Tibial nerve (tissue), 4 donors: ENCODE data around the gene STRN3. TPM values are rescaled to one million over a fixed set of nuclear protein-coding genes. Genes with fewer than 3 reads are reported as not detected.

ENCODE experiments used
- DNase-seq, 2 donors: peaks; one replicate each; pipeline ENCODE4 v3.0.0-alpha.2; 2019; ENCODE audit warnings: low spot score in 2 of 2
- H3K27ac ChIP-seq, 4 donors: fragments of 200-600 bp; sonication (generic) in 3 of 4; one replicate each; pipeline ENCODE4 v1.5.1; 2017 to 2019; ENCODE audit warnings: mild to moderate bottlenecking in 1 of 4
- H3K27me3 ChIP-seq, 2 donors: fragments of 200-600 bp; sonication (generic) in 1 of 2; one replicate each; pipeline versions ENCODE4 v1.5.1 to v1.6.0; 2017 to 2019
- H3K36me3 ChIP-seq, 3 donors: fragments of 200-600 bp; sonication (generic); one replicate each; pipeline ENCODE4 v1.5.1; 2018 to 2019
- H3K4me1 ChIP-seq, 4 donors: fragments of 200-600 bp; sonication (generic) in 3 of 4; one replicate each; pipeline ENCODE4 v1.5.1; 2017 to 2019
- H3K4me3 ChIP-seq, 4 donors: fragments of 200-600 bp; sonication (generic) in 3 of 4; one replicate each; pipeline ENCODE4 v1.5.1; 2017 to 2019; ENCODE audit warnings: mild to moderate bottlenecking in 1 of 4, moderate library complexity in 1 of 4
- H3K9me3 ChIP-seq, 4 donors: fragments of 200-600 bp; sonication (generic) in 3 of 4; one replicate each; pipeline ENCODE4 v1.5.1; 2017 to 2019
- EP300 ChIP-seq, 2 donors: sonication (generic); formaldehyde crosslinking; IDR thresholded peaks; one replicate each; pipeline ENCODE4 v1.6.1; 2017; ENCODE audit warnings: antibody characterized with exemption in 2 of 2, mild to moderate bottlenecking in 1 of 2
- POLR2A ChIP-seq, 2 donors: fragments of 450-650 bp; IDR thresholded peaks; one replicate each; pipeline ENCODE4 v1.6.1; 2017; ENCODE audit warnings: antibody characterized with exemption in 2 of 2, mild to moderate bottlenecking in 2 of 2, moderate library complexity in 2 of 2
- WGBS, 2 donors: methylation state at CpG; one replicate each; pipeline ENCODE4 v1.1.5; 2018; 5-methylcytosine and 5-hydroxymethylcytosine counted together
- total RNA-seq, 4 donors: library from RNA; depleted of rRNA; stranded (reverse); fragments of >200 nt; gene quantifications; one replicate each; pipeline ENCODE4 v1.1.0, GENCODE V29; 2016
- TF ChIP-seq, protein P1 (sequence below), 5 experiments: fragments of 200-600 bp in 3 of 5; fragments of 450-650 bp in 2 of 5; sonication (generic) in 3 of 5; IDR thresholded peaks; one replicate each; pipeline ENCODE4 v1.5.1; 2016 to 2019; ENCODE audit warnings: antibody characterized with exemption in 5 of 5, mild to moderate bottlenecking in 3 of 5, moderate library complexity in 2 of 5

STRN3 gene
- total RNA-seq, 4 donors from 2014 or later, result 33.5 to 68.8 (median 57.0) TPM

DNA sequence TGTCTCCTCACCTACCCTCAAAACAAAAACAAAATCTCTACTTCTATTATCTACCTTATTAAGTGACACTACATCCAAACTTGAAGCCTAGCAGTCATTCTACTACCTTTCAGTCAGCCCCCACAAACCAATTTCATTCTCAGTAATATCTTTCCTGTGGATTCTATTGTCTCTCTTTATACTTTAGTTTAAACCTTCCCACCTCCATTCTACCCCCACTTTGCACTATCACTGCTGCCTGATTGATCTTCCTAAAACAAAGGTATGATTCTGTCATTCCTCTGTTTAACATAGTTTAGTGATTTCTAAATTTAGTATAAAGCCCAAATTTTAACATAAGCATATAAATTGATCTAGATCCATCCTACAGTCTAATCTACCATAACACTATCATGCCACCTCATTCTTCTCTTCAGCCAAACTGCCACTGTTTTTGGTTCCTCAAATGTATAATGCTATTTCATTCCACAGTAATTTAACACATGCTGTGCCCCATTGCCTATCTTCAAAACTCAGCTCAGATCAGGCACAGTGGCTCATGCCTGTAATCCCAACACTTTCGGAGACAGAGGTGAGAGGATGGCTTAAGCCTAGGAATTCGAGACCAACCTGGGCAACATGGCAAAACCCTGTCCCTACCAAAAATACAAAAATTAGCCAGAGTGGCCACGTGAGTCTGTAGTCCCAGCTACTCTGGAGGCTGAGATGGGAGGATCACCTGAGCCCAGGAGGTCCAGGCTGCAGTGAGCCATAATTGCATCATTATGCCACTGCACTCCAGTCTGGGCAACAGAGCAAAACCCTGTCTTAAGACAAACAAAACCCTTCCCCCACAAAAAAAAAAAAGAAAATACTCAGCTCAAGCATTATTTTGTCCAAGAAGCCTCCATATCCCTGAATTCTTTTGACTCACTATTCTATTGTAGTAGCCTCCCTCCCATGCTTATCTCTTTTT is 3.1 kb upstream of the STRN3 start:
- Histone ChIP-seq H3K4me1 (peaks cover 0 to 22% (median 6%) of the 10 kb centered on the region in 4 donors), H3K4me3 (no peak overlapping the region), H3K27me3 (no peaks in the 10 kb centered on the region), H3K9me3 (no peaks in the 10 kb centered on the region), H3K36me3 (no peaks in the 10 kb centered on the region), H3K27ac (no peak overlapping the region)
- no peak for DNase-seq
- TF ChIP-seq, protein P1, sequence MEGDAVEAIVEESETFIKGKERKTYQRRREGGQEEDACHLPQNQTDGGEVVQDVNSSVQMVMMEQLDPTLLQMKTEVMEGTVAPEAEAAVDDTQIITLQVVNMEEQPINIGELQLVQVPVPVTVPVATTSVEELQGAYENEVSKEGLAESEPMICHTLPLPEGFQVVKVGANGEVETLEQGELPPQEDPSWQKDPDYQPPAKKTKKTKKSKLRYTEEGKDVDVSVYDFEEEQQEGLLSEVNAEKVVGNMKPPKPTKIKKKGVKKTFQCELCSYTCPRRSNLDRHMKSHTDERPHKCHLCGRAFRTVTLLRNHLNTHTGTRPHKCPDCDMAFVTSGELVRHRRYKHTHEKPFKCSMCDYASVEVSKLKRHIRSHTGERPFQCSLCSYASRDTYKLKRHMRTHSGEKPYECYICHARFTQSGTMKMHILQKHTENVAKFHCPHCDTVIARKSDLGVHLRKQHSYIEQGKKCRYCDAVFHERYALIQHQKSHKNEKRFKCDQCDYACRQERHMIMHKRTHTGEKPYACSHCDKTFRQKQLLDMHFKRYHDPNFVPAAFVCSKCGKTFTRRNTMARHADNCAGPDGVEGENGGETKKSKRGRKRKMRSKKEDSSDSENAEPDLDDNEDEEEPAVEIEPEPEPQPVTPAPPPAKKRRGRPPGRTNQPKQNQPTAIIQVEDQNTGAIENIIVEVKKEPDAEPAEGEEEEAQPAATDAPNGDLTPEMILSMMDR (IDR thresholded peaks at IDR 0.05), result no peak
- TF ChIP-seq POLR2A (IDR thresholded peaks at IDR 0.05) (no peak), EP300 (IDR thresholded peaks at IDR 0.05) (no peak)
- WGBS, 2 donors, result 92 to 95% methylated on average over 3 of the region's 3 CpGs

DNA sequence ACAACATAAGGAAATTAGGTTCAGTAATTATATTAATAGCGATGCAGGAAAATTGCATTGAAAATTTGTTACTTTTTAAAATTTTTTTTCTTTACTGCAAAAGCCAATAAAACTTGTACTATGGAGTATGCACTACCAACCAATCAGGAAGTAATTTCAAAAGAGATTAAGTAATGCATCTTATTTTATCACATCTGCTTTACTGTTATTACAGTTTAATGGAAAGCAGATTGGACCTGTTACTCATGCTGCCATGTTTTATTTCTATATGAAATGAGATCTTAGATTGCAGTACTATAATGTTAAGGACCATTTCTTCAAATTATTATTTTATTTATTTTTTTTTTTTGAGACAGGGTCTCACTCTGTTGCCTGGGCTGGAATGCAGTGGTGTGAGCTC is 1.7 kb upstream of the STRN3 start:
- no peak overlapping the region for H3K27ac ChIP-seq
- WGBS, 2 donors, result 95 to 99% methylated on average over 1 of the region's 1 CpG
- H3K9me3 ChIP-seq, result no peaks in the 10 kb centered on the region

DNA sequence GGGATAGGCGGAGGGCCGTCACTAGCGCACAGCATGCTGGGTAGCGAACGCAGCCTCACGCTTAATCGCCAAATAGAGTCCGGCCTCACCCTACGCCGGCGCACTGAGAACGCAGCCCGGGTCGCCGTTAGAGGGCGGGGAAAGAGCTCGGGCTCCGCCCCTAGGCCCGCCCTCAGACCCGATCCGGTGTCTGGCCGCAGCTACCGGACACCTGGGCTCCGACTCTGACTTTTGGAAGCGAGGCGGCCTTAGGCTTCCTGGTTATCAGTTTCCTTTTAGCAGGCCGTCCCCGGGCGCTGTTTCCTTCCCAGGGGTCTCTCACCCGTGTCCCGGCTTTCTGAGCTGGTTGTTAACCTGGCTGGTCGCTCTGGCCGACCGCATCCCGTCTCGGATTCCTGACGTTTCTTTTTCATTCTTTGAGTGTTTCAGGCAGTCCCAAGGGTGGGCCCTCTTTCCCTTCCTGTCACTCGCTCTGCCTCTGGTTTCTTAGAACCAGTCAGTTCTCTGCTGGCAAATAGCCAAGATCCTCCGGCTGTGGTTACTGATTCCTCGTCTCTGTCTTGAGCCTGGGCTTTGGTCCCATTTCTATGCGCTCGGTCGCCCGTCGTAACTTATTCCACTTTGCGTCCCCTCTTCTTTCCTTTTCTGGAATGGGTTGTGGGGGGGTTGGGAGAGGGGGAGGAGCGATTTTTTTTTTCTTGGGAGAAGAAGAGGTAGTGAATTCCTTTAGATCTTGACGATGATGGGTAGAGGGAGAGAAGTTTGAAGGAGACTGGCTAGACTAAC is 464 bp upstream of the STRN3 start:
- Histone ChIP-seq H3K36me3 (no peaks in the 10 kb centered on the region), H3K27ac (peak overlapping the region; percentile 99 to 100 (median 100)), H3K9me3 (no peaks in the 10 kb centered on the region), H3K27me3 (no peaks in the 10 kb centered on the region), H3K4me1 (peaks cover 0 to 39% (median 9%) of the 10 kb centered on the region in 4 donors), H3K4me3 (peak overlapping the region; percentile 66 to 99 (median 90))
- WGBS, 2 donors, result 0 to 1% methylated on average over 35 to 47 of the region's 48 CpGs
- peak; percentile 91 for DNase-seq
- peak; percentile 29 to 68 for TF ChIP-seq POLR2A (IDR thresholded peaks at IDR 0.05)
- TF ChIP-seq, protein P1 (IDR thresholded peaks at IDR 0.05), result peak in 1 of 5 experiments; percentile 43
- peak; percentile 76 to 86 for TF ChIP-seq EP300 (IDR thresholded peaks at IDR 0.05)

More for the DNA sequence above, 1.7 kb upstream of the STRN3 start:
- Histone ChIP-seq H3K4me3 (peak overlapping the region in 1 of 4 donors; percentile 99), H3K4me1 (peaks cover 0 to 30% (median 9%) of the 10 kb centered on the region in 4 donors), H3K36me3 (no peaks in the 10 kb centered on the region), H3K27me3 (no peaks in the 10 kb centered on the region)
- no peak for TF ChIP-seq EP300 (IDR thresholded peaks at IDR 0.05)
- no peak for TF ChIP-seq POLR2A (IDR thresholded peaks at IDR 0.05)
- TF ChIP-seq, protein P1 (IDR thresholded peaks at IDR 0.05), result no peak
- DNase-seq, result no peak

DNA sequence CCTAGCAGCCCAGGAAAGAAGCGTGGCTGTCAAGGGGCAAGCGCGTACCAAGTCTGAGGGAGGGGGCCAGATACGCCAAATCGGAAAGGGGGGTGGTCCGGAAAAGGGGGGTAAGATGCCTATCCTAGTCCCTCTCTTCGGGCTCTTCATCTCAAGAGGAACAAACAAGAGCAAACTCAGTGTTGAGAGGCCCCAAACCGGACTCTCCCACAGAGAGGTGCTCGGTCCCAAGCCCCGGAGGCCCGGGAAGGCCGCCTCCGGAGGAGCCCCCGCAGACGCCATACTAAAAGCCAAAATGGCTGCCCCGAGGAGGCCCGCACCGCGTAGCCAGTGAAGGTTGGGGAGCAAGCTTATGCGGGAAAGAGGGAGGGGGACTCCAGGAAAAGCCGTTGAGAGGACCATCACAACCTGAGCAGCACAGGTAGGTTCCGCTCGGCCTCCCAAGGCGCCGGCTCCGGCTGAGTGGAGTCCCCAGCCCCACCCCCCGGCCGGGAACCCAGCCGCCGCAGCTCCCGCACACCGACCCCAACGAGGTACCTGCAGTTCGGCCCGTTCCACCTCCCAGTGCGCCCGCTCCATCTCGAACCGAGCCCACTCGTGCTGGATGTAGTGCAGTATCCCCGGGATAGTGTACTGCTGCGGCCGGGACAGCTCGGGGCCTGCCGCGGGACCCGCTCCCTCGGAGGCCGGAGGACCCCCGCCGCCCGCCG is 657 bp downstream of the STRN3 start, which contains the start of gene AP4S1:
AP4S1 (plus strand) TSS at position 283 of the 710 bp plus-strand sequence. CDS start 40,548 bp downstream, outside the sequence.
- peak in 1 of 2 donors; percentile 12 for TF ChIP-seq POLR2A (IDR thresholded peaks at IDR 0.05)
- TF ChIP-seq, protein P1 (IDR thresholded peaks at IDR 0.05), result no peak
- TF ChIP-seq EP300 (IDR thresholded peaks at IDR 0.05), result peak in 1 of 2 donors; percentile 26
- DNase-seq, result peak in 1 of 2 donors; percentile 24
- WGBS, 2 donors, result 0 to 1% methylated on average over 24 to 38 of the region's 53 CpGs

More for the DNA sequence above, 657 bp downstream of the STRN3 start, which contains the start of gene AP4S1:
- H3K36me3 ChIP-seq, result peaks cover 0 to 6% (median 0%) of the 10 kb centered on the region in 3 donors
- no peaks in the 10 kb centered on the region for H3K9me3 ChIP-seq
- H3K27me3 ChIP-seq, result no peaks in the 10 kb centered on the region
- H3K4me3 ChIP-seq, result peak within 1 kb of the TSS; percentile 66 to 99 (median 90)
- H3K4me1 ChIP-seq, result peaks cover 0 to 48% (median 9%) of the 10 kb centered on the region in 4 donors
- peak within 1 kb of the TSS; percentile 99 to 100 (median 100) for H3K27ac ChIP-seq
